OCI-LY1 (cell line): Measurements from ENCODE around the gene ANKRD34A.

Source experiments
- EZH2 ChIP-seq: fragments of 200-600 bp; sonication (generic), shearing (Covaris generic); IDR thresholded peaks from 2 replicates; pipeline ENCODE4 v1.8.0; 2017; ENCODE audit warnings: borderline replicate concordance, mixed run types, mild to moderate bottlenecking, antibody characterized with exemption, low read length, moderate library complexity, mixed read lengths
- TF ChIP-seq, protein P1 (sequence below): fragments of 200-600 bp; sonication (generic), shearing (Covaris generic); IDR thresholded peaks from 2 replicates; pipeline ENCODE4 v1.5.1; 2017; ENCODE audit warnings: mild to moderate bottlenecking, antibody characterized with exemption, low read length, moderate library complexity, mixed read lengths

DNA sequence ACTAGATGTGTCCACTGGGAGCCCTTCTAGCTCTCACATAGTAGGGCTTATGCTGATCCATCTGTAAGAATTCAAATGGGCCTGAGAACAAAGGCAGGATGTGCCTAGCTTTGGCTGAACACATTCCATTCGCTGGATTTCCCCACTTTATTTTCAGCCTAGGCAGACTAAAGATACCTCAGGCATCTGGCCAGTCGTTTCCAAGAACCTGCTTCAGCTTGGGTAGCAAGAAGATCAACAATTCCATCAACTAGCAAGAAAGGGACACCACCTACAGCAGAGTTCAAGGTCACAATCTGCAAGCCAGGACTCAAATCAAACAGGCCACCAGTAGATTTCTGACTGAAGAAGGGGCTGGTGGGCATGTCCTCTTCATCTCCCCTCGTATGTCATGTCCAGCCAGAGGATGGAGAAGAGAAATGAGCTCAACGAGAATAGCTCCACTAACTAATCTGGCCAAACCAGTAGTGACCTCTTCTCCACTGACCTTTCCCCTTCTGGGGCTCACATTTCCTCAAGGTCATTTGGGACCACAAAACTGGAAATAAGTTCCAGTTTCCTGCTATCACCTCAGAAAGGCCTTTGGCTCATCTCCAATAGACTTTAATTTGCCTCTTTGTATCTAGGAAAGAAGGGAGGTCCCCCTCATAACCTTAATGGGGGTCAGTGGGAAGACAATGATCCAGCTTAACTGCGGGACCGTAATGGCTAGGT lies 17.8 kb upstream of the ANKRD34A start:
- TF ChIP-seq, protein P1, sequence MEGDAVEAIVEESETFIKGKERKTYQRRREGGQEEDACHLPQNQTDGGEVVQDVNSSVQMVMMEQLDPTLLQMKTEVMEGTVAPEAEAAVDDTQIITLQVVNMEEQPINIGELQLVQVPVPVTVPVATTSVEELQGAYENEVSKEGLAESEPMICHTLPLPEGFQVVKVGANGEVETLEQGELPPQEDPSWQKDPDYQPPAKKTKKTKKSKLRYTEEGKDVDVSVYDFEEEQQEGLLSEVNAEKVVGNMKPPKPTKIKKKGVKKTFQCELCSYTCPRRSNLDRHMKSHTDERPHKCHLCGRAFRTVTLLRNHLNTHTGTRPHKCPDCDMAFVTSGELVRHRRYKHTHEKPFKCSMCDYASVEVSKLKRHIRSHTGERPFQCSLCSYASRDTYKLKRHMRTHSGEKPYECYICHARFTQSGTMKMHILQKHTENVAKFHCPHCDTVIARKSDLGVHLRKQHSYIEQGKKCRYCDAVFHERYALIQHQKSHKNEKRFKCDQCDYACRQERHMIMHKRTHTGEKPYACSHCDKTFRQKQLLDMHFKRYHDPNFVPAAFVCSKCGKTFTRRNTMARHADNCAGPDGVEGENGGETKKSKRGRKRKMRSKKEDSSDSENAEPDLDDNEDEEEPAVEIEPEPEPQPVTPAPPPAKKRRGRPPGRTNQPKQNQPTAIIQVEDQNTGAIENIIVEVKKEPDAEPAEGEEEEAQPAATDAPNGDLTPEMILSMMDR = no peak
- no peak for TF ChIP-seq EZH2
